Measurements from ENCODE around the gene BEGAIN. TPM values are rescaled to one million over a fixed set of nuclear protein-coding genes. Genes with fewer than 3 reads are reported as not detected.

The BEGAIN gene
- total and polyA plus RNA-seq, 2 donors from 2014 or later, result 0.52 to 1.4 TPM

GRCh38 chr14:100533656-100534485 lies 53.3 kb downstream of the BEGAIN start:
- no peaks in the 10 kb centered on the region for H3K9me3 ChIP-seq (ENCODE audit: control insufficient read depth in 2 of 3, insufficient read depth in 1 of 3, low read length in 3 of 3)
- no peak overlapping the region for H3K4me3 ChIP-seq (ENCODE audit: low read length in 3 of 3)
- no peak overlapping the region for H3K27ac ChIP-seq (ENCODE audit: low read depth in 2 of 2, low read length in 2 of 2)
- TF ChIP-seq, protein P1, sequence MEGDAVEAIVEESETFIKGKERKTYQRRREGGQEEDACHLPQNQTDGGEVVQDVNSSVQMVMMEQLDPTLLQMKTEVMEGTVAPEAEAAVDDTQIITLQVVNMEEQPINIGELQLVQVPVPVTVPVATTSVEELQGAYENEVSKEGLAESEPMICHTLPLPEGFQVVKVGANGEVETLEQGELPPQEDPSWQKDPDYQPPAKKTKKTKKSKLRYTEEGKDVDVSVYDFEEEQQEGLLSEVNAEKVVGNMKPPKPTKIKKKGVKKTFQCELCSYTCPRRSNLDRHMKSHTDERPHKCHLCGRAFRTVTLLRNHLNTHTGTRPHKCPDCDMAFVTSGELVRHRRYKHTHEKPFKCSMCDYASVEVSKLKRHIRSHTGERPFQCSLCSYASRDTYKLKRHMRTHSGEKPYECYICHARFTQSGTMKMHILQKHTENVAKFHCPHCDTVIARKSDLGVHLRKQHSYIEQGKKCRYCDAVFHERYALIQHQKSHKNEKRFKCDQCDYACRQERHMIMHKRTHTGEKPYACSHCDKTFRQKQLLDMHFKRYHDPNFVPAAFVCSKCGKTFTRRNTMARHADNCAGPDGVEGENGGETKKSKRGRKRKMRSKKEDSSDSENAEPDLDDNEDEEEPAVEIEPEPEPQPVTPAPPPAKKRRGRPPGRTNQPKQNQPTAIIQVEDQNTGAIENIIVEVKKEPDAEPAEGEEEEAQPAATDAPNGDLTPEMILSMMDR (IDR thresholded peaks at IDR 0.05; ENCODE audit: borderline replicate concordance, extremely low read depth, insufficient read depth), result no peak
- FAIRE-seq (no peak), DNase-seq (peak in 2 of 5 donors; percentile 31 to 75)
- intact Hi-C loops (cut with DNase I), result no loop called here
- no peaks in the 10 kb centered on the region for H3K36me3 ChIP-seq (ENCODE audit: control insufficient read depth in 2 of 3, insufficient read depth in 3 of 3, low read length in 3 of 3)
- no peaks in the 10 kb centered on the region for H3K27me3 ChIP-seq (ENCODE audit: control insufficient read depth, insufficient read depth, low read length)
- peak overlapping the region in 1 of 3 donors; percentile 19 for H3K9ac ChIP-seq (ENCODE audit: low read length in 3 of 3)
- peaks cover 0 to 6% (median 0%) of the 10 kb centered on the region in 3 donors for H3K4me1 ChIP-seq (ENCODE audit: control insufficient read depth in 2 of 3, insufficient read depth in 2 of 3, low read depth in 1 of 3, low read length in 3 of 3)

GRCh38 chr14:100532906-100533655 lies 54.1 kb downstream of the BEGAIN start:
- DNase-seq, result peak in 1 of 5 donors; percentile 37
- FAIRE-seq, result no peak

GRCh38 chr14:100532154-100532861 lies 54.9 kb downstream of the BEGAIN start:
- peaks cover 0 to 1% (median 0%) of the 10 kb centered on the region in 3 donors for H3K36me3 ChIP-seq (ENCODE audit: control insufficient read depth in 2 of 3, insufficient read depth in 3 of 3, low read length in 3 of 3)
- FAIRE-seq (no peak), DNase-seq (peak in 1 of 5 donors; percentile 37)
- no peaks in the 10 kb centered on the region for H3K9me3 ChIP-seq (ENCODE audit: control insufficient read depth in 2 of 3, insufficient read depth in 1 of 3, low read length in 3 of 3)
- TF ChIP-seq, protein P1 (IDR thresholded peaks at IDR 0.05; ENCODE audit: borderline replicate concordance, extremely low read depth, insufficient read depth), result no peak
- intact Hi-C loops (cut with DNase I), result no loop called here
- H3K27me3 ChIP-seq (ENCODE audit: control insufficient read depth, insufficient read depth, low read length), result no peaks in the 10 kb centered on the region
- H3K4me1 ChIP-seq (ENCODE audit: control insufficient read depth in 2 of 3, insufficient read depth in 2 of 3, low read depth in 1 of 3, low read length in 3 of 3), result peaks cover 0 to 6% (median 0%) of the 10 kb centered on the region in 3 donors
- no peak overlapping the region for H3K27ac ChIP-seq (ENCODE audit: low read depth in 2 of 2, low read length in 2 of 2)
- no peak overlapping the region for H3K9ac ChIP-seq (ENCODE audit: low read length in 3 of 3)
- no peak overlapping the region for H3K4me3 ChIP-seq (ENCODE audit: low read length in 3 of 3)

More at GRCh38 chr14:100532906-100533655, 54.1 kb downstream of the BEGAIN start:
- H3K9ac ChIP-seq (ENCODE audit: low read length in 3 of 3), result no peak overlapping the region
- no peaks in the 10 kb centered on the region for H3K36me3 ChIP-seq (ENCODE audit: control insufficient read depth in 2 of 3, insufficient read depth in 3 of 3, low read length in 3 of 3)
- peaks cover 0 to 6% (median 0%) of the 10 kb centered on the region in 3 donors for H3K4me1 ChIP-seq (ENCODE audit: control insufficient read depth in 2 of 3, insufficient read depth in 2 of 3, low read depth in 1 of 3, low read length in 3 of 3)
- H3K4me3 ChIP-seq (ENCODE audit: low read length in 3 of 3), result no peak overlapping the region
- no peaks in the 10 kb centered on the region for H3K27me3 ChIP-seq (ENCODE audit: control insufficient read depth, insufficient read depth, low read length)
- TF ChIP-seq, protein P1 (IDR thresholded peaks at IDR 0.05; ENCODE audit: borderline replicate concordance, extremely low read depth, insufficient read depth), result no peak
- H3K9me3 ChIP-seq (ENCODE audit: control insufficient read depth in 2 of 3, insufficient read depth in 1 of 3, low read length in 3 of 3), result no peaks in the 10 kb centered on the region
- no peak overlapping the region for H3K27ac ChIP-seq (ENCODE audit: low read depth in 2 of 2, low read length in 2 of 2)
- intact Hi-C loops (cut with DNase I), result no loop called here

Data from kidney (tissue), 14 donors.